AG04449 (cell line): ENCODE data around the gene KANK4.

Experiments used
- CTCF ChIA-PET: fragments of 350-600 bp; formaldehyde crosslinking; extraction: SDS; loops from one replicate; lab custom pipeline; 2021; ENCODE audit warnings: antibody characterized with exemption; lab: Yijun Ruan, JAX
- POLR2A ChIA-PET: fragments of 400-600, 350-600 bp; formaldehyde crosslinking; extraction: SDS; loops from one replicate; lab custom pipeline; 2020; ENCODE audit warnings: antibody characterized with exemption, inconsistent platforms; lab: Yijun Ruan, JAX
- DNase-seq: peaks from one replicate; pipeline ENCODE4 v3.0.0-alpha.2; 2010; ENCODE audit warnings: low read depth, low spot score
- H3K4me3 ChIP-seq: 2 replicates; pipeline ENCODE4 v1.5.1; 2011; ENCODE audit warnings: low read depth, mild to moderate bottlenecking, control low read depth, low read length
- CTCF ChIP-seq: IDR thresholded peaks from one replicate; pipeline ENCODE4 v1.5.1; 2011; ENCODE audit warnings: mild to moderate bottlenecking, moderate library complexity, low read length, control low read depth, inconsistent platforms; ENCODE audit not compliant: insufficient read depth; ENCODE audit errors: missing control alignments

Gene KANK4

GRCh38 chr1:62362061-62362917, 43.1 kb upstream of the KANK4 start:
- ChIA-PET CTCF (no interaction called here), POLR2A (no interaction called here)
- no peak for TF ChIP-seq CTCF
- H3K4me3 ChIP-seq: no peak overlapping the region
- no peak for DNase-seq

- H3K4me3 ChIP-seq: no peak overlapping the region
- CTCF ChIA-PET: no interaction called here
- TF ChIP-seq CTCF: no peak
- POLR2A ChIA-PET: no interaction called here
- no peak for DNase-seq
These were observed 42.2 kb upstream of the KANK4 start for GRCh38 chr1:62361431-62361830.

GRCh38 chr1:62358665-62359373, 39.6 kb upstream of the KANK4 start:
- DNase-seq: no peak
- H3K4me3 ChIP-seq: no peak overlapping the region
- CTCF ChIA-PET: no interaction called here
- TF ChIP-seq CTCF: no peak
- POLR2A ChIA-PET: no interaction called here

- no peak for TF ChIP-seq CTCF
- no peak overlapping the region for H3K4me3 ChIP-seq
- no peak for DNase-seq
- ChIA-PET POLR2A (no interaction called here), CTCF (no interaction called here)
These were observed 38.7 kb upstream of the KANK4 start for GRCh38 chr1:62357916-62358315.

GRCh38 chr1:62356257-62356835, 37.1 kb upstream of the KANK4 start:
- ChIA-PET POLR2A (no interaction called here), CTCF (no interaction called here)
- peak; percentile 23 for DNase-seq
- no peak for TF ChIP-seq CTCF
- no peak overlapping the region for H3K4me3 ChIP-seq

- no peak for DNase-seq
- ChIA-PET CTCF (no interaction called here), POLR2A (no interaction called here)
- TF ChIP-seq CTCF: no peak
- no peak overlapping the region for H3K4me3 ChIP-seq
These were observed 35.9 kb upstream of the KANK4 start for GRCh38 chr1:62355095-62355494.
